ENCODE measurements around the gene ALDH3A1. TPM values are rescaled to one million over a fixed set of nuclear protein-coding genes. Genes with fewer than 3 reads are reported as not detected.

The ALDH3A1 gene
- total RNA-seq, 1 donor from 2014 or later = 2.8 TPM

GRCh38 chr17:19742495-19742894 lies 5.6 kb downstream of the ALDH3A1 start:
- no peak for DNase-seq (ENCODE audit: low read depth)

- DNase-seq (ENCODE audit: low read depth) = no peak
These were observed 6.2 kb downstream of the ALDH3A1 start for GRCh38 chr17:19741832-19742457.

GRCh38 chr17:19740933-19741332 lies 7.2 kb downstream of the ALDH3A1 start:
- DNase-seq (ENCODE audit: low read depth) = no peak

- no peak for DNase-seq (ENCODE audit: low read depth)
These were observed 8.6 kb downstream of the ALDH3A1 start for GRCh38 chr17:19739241-19740201.

- no peak for DNase-seq (ENCODE audit: low read depth)
These were observed 9.3 kb downstream of the ALDH3A1 start for GRCh38 chr17:19738757-19739156.

- DNase-seq (ENCODE audit: low read depth) = no peak
These were observed 10.0 kb downstream of the ALDH3A1 start for GRCh38 chr17:19738073-19738449.

GRCh38 chr17:19737305-19738072 lies 10.6 kb downstream of the ALDH3A1 start:
- DNase-seq (ENCODE audit: low read depth) = no peak

- no peak for DNase-seq (ENCODE audit: low read depth)
These were observed 12.0 kb downstream of the ALDH3A1 start for GRCh38 chr17:19736071-19736470.

GRCh38 chr17:19733953-19734526 lies 14.1 kb downstream of the ALDH3A1 start:
- no peak for DNase-seq (ENCODE audit: low read depth)

- no peak for DNase-seq (ENCODE audit: low read depth)
These were observed 16.5 kb downstream of the ALDH3A1 start for GRCh38 chr17:19731626-19732025.

GRCh38 chr17:19730843-19731242 lies 17.3 kb downstream of the ALDH3A1 start:
- DNase-seq (ENCODE audit: low read depth) = no peak

GRCh38 chr17:19729900-19730299 lies 18.2 kb downstream of the ALDH3A1 start:
- DNase-seq (ENCODE audit: low read depth) = no peak

GRCh38 chr17:19728084-19728495 lies 20.0 kb downstream of the ALDH3A1 start:
- peak; percentile 99 for DNase-seq (ENCODE audit: low read depth)

- peak; percentile 98 for DNase-seq (ENCODE audit: low read depth)
These were observed 20.5 kb downstream of the ALDH3A1 start for GRCh38 chr17:19727501-19728078.

- DNase-seq (ENCODE audit: low read depth) = no peak
These were observed 21.3 kb downstream of the ALDH3A1 start for GRCh38 chr17:19726631-19727376.

- no peak for DNase-seq (ENCODE audit: low read depth)
These were observed 22.6 kb downstream of the ALDH3A1 start for GRCh38 chr17:19725486-19725885.

GRCh38 chr17:19724501-19725420 lies 23.3 kb downstream of the ALDH3A1 start:
- DNase-seq (ENCODE audit: low read depth) = peak; percentile 26

GRCh38 chr17:19723964-19724363 lies 24.1 kb downstream of the ALDH3A1 start:
- DNase-seq (ENCODE audit: low read depth) = peak; percentile 44

Data from myocyte (in vitro differentiated cells).